Measurements from ENCODE around the gene ZMYND10.

ZMYND10 gene

GRCh38 chr3:50369012-50369670 lies 23.6 kb upstream of the ZMYND10 start:
- Histone ChIP-seq H3K23ac (ENCODE audit: low read length) (no peak overlapping the region), H3K79me2 (ENCODE audit: control insufficient read depth, insufficient read depth, low read length) (no peaks in the 10 kb centered on the region), H3K4me1 (ENCODE audit: control insufficient read depth, low read depth, low read length) (peaks cover 3% of the 10 kb centered on the region), H2AK5ac (ENCODE audit: low read length) (no peak overlapping the region), H2BK120ac (ENCODE audit: low read depth, low read length) (no peak overlapping the region), H3K18ac (ENCODE audit: low read length) (no peak overlapping the region), H4K5ac (ENCODE audit: low read length) (no peak overlapping the region), H3K4me2 (ENCODE audit: low read length) (no peak overlapping the region), H3K79me1 (ENCODE audit: low read length) (no peaks in the 10 kb centered on the region), H3K36me3 (ENCODE audit: control insufficient read depth, insufficient read depth, low read length) (no peaks in the 10 kb centered on the region), H3K56ac (ENCODE audit: low read length) (peak overlapping the region; percentile 25), H2BK5ac (ENCODE audit: low read length) (no peak overlapping the region), H3K27ac (ENCODE audit: low read depth, low read length) (no peak overlapping the region), H4K8ac (ENCODE audit: low read depth, low read length) (no peak overlapping the region), H3K4me3 (ENCODE audit: low read length) (no peak overlapping the region), H3K9ac (ENCODE audit: low read length) (no peak overlapping the region), H2BK15ac (replicated peaks; ENCODE audit: low read depth) (no peak overlapping the region), H3K27me3 (ENCODE audit: insufficient read depth, low read length, poor library complexity) (no peaks in the 10 kb centered on the region), H3K4ac (ENCODE audit: low read depth, low read length) (no peak overlapping the region)
- no CpG with 5 or more reads among the region's 9 CpGs for WGBS (ENCODE audit: extremely low coverage, insufficient coverage, low lambda C conversion rate)
- no peak for DNase-seq

- DNase-seq: no peak
- H3K27ac ChIP-seq (ENCODE audit: low read depth, low read length): no peak overlapping the region
- no peak overlapping the region for H3K4me3 ChIP-seq (ENCODE audit: low read length)
- no peak overlapping the region for H3K4me2 ChIP-seq (ENCODE audit: low read length)
- H3K4ac ChIP-seq (ENCODE audit: low read depth, low read length): no peak overlapping the region
- peak overlapping the region; percentile 65 for H3K56ac ChIP-seq (ENCODE audit: low read length)
- no peaks in the 10 kb centered on the region for H3K79me2 ChIP-seq (ENCODE audit: control insufficient read depth, insufficient read depth, low read length)
- WGBS (ENCODE audit: extremely low coverage, insufficient coverage, low lambda C conversion rate): no CpG with 5 or more reads among the region's 5 CpGs
- peak overlapping the region; percentile 80 for H3K9ac ChIP-seq (ENCODE audit: low read length)
- no peaks in the 10 kb centered on the region for H3K4me1 ChIP-seq (ENCODE audit: control insufficient read depth, low read depth, low read length)
- H2BK5ac ChIP-seq (ENCODE audit: low read length): no peak overlapping the region
- H3K27me3 ChIP-seq (ENCODE audit: insufficient read depth, low read length, poor library complexity): no peaks in the 10 kb centered on the region
- H2AK5ac ChIP-seq (ENCODE audit: low read length): no peak overlapping the region
- no peak overlapping the region for H4K8ac ChIP-seq (ENCODE audit: low read depth, low read length)
- no peaks in the 10 kb centered on the region for H3K36me3 ChIP-seq (ENCODE audit: control insufficient read depth, insufficient read depth, low read length)
- H3K79me1 ChIP-seq (ENCODE audit: low read length): no peaks in the 10 kb centered on the region
- no peak overlapping the region for H2BK15ac ChIP-seq (replicated peaks; ENCODE audit: low read depth)
- H3K18ac ChIP-seq (ENCODE audit: low read length): no peak overlapping the region
- no peak overlapping the region for H2BK120ac ChIP-seq (ENCODE audit: low read depth, low read length)
- no peak overlapping the region for H3K23ac ChIP-seq (ENCODE audit: low read length)
- H4K5ac ChIP-seq (ENCODE audit: low read length): no peak overlapping the region
These were observed 20.3 kb upstream of the ZMYND10 start for GRCh38 chr3:50365842-50366220.

- peak overlapping the region; percentile 95 for H3K4me2 ChIP-seq (ENCODE audit: low read length)
- H3K4ac ChIP-seq (ENCODE audit: low read depth, low read length): no peak overlapping the region
- H3K23ac ChIP-seq (ENCODE audit: low read length): no peak overlapping the region
- no peak overlapping the region for H2BK15ac ChIP-seq (replicated peaks; ENCODE audit: low read depth)
- no peaks in the 10 kb centered on the region for H3K4me1 ChIP-seq (ENCODE audit: control insufficient read depth, low read depth, low read length)
- H3K36me3 ChIP-seq (ENCODE audit: control insufficient read depth, insufficient read depth, low read length): no peaks in the 10 kb centered on the region
- WGBS (ENCODE audit: extremely low coverage, insufficient coverage, low lambda C conversion rate): no CpG with 5 or more reads among the region's 53 CpGs
- H3K18ac ChIP-seq (ENCODE audit: low read length): peak overlapping the region; percentile 10
- no peak overlapping the region for H4K8ac ChIP-seq (ENCODE audit: low read depth, low read length)
- H3K56ac ChIP-seq (ENCODE audit: low read length): peak overlapping the region; percentile 89
- peak overlapping the region; percentile 80 for H3K9ac ChIP-seq (ENCODE audit: low read length)
- no peaks in the 10 kb centered on the region for H3K79me1 ChIP-seq (ENCODE audit: low read length)
- H3K4me3 ChIP-seq (ENCODE audit: low read length): peak overlapping the region; percentile 43
- no peak overlapping the region for H4K5ac ChIP-seq (ENCODE audit: low read length)
- H3K79me2 ChIP-seq (ENCODE audit: control insufficient read depth, insufficient read depth, low read length): no peaks in the 10 kb centered on the region
- no peaks in the 10 kb centered on the region for H3K27me3 ChIP-seq (ENCODE audit: insufficient read depth, low read length, poor library complexity)
- no peak overlapping the region for H2AK5ac ChIP-seq (ENCODE audit: low read length)
- DNase-seq: peak; percentile 93
- no peak overlapping the region for H3K27ac ChIP-seq (ENCODE audit: low read depth, low read length)
- no peak overlapping the region for H2BK5ac ChIP-seq (ENCODE audit: low read length)
- H2BK120ac ChIP-seq (ENCODE audit: low read depth, low read length): no peak overlapping the region
These were observed 19.7 kb upstream of the ZMYND10 start for GRCh38 chr3:50365080-50365841.

- no peaks in the 10 kb centered on the region for H3K36me3 ChIP-seq (ENCODE audit: control insufficient read depth, insufficient read depth, low read length)
- peak; percentile 50 for DNase-seq
- no peak overlapping the region for H4K8ac ChIP-seq (ENCODE audit: low read depth, low read length)
- peak overlapping the region; percentile 83 for H3K4me2 ChIP-seq (ENCODE audit: low read length)
- no peak overlapping the region for H3K27ac ChIP-seq (ENCODE audit: low read depth, low read length)
- no peak overlapping the region for H2AK5ac ChIP-seq (ENCODE audit: low read length)
- H3K4me1 ChIP-seq (ENCODE audit: control insufficient read depth, low read depth, low read length): peaks cover 3% of the 10 kb centered on the region
- no peak overlapping the region for H2BK120ac ChIP-seq (ENCODE audit: low read depth, low read length)
- no peak overlapping the region for H3K23ac ChIP-seq (ENCODE audit: low read length)
- H3K4me3 ChIP-seq (ENCODE audit: low read length): peak overlapping the region; percentile 30
- no peak overlapping the region for H4K5ac ChIP-seq (ENCODE audit: low read length)
- peak overlapping the region; percentile 89 for H3K56ac ChIP-seq (ENCODE audit: low read length)
- no peak overlapping the region for H2BK5ac ChIP-seq (ENCODE audit: low read length)
- H3K4ac ChIP-seq (ENCODE audit: low read depth, low read length): no peak overlapping the region
- H3K79me1 ChIP-seq (ENCODE audit: low read length): no peaks in the 10 kb centered on the region
- H3K79me2 ChIP-seq (ENCODE audit: control insufficient read depth, insufficient read depth, low read length): no peaks in the 10 kb centered on the region
- H3K9ac ChIP-seq (ENCODE audit: low read length): peak overlapping the region; percentile 80
- no peaks in the 10 kb centered on the region for H3K27me3 ChIP-seq (ENCODE audit: insufficient read depth, low read length, poor library complexity)
- no CpG with 5 or more reads among the region's 48 CpGs for WGBS (ENCODE audit: extremely low coverage, insufficient coverage, low lambda C conversion rate)
- H3K18ac ChIP-seq (ENCODE audit: low read length): peak overlapping the region; percentile 10
- H2BK15ac ChIP-seq (replicated peaks; ENCODE audit: low read depth): no peak overlapping the region
These were observed 19.1 kb upstream of the ZMYND10 start for GRCh38 chr3:50364573-50365079.

GRCh38 chr3:50359760-50360110 lies 14.2 kb upstream of the ZMYND10 start:
- peak overlapping the region; percentile 92 for H3K4me2 ChIP-seq (ENCODE audit: low read length)
- peak overlapping the region; percentile 44 for H3K9ac ChIP-seq (ENCODE audit: low read length)
- no peak overlapping the region for H3K4ac ChIP-seq (ENCODE audit: low read depth, low read length)
- H3K79me2 ChIP-seq (ENCODE audit: control insufficient read depth, insufficient read depth, low read length): peaks cover 17% of the 10 kb centered on the region
- no peak overlapping the region for H3K27ac ChIP-seq (ENCODE audit: low read depth, low read length)
- peak overlapping the region; percentile 21 for H4K5ac ChIP-seq (ENCODE audit: low read length)
- H3K56ac ChIP-seq (ENCODE audit: low read length): peak overlapping the region; percentile 77
- DNase-seq: no peak
- no peaks in the 10 kb centered on the region for H3K27me3 ChIP-seq (ENCODE audit: insufficient read depth, low read length, poor library complexity)
- H2BK15ac ChIP-seq (replicated peaks; ENCODE audit: low read depth): no peak overlapping the region
- no peak overlapping the region for H2AK5ac ChIP-seq (ENCODE audit: low read length)
- no peak overlapping the region for H3K23ac ChIP-seq (ENCODE audit: low read length)
- peaks cover 18% of the 10 kb centered on the region for H3K4me1 ChIP-seq (ENCODE audit: control insufficient read depth, low read depth, low read length)
- peak overlapping the region; percentile 44 for H3K4me3 ChIP-seq (ENCODE audit: low read length)
- peaks cover 3% of the 10 kb centered on the region for H3K36me3 ChIP-seq (ENCODE audit: control insufficient read depth, insufficient read depth, low read length)
- no peak overlapping the region for H2BK5ac ChIP-seq (ENCODE audit: low read length)
- no peak overlapping the region for H2BK120ac ChIP-seq (ENCODE audit: low read depth, low read length)
- no CpG with 5 or more reads among the region's 8 CpGs for WGBS (ENCODE audit: extremely low coverage, insufficient coverage, low lambda C conversion rate)
- no peak overlapping the region for H4K8ac ChIP-seq (ENCODE audit: low read depth, low read length)
- peaks cover 28% of the 10 kb centered on the region for H3K79me1 ChIP-seq (ENCODE audit: low read length)
- no peak overlapping the region for H3K18ac ChIP-seq (ENCODE audit: low read length)
